NCI-H128 (cell line): Measurements from ENCODE around the gene HPCA.

Source experiments
- DNase-seq: peaks from one replicate; lab custom pipeline; 2025; ENCODE audit not compliant: unreplicated experiment; lab: John Stamatoyannopoulos, UW

HPCA gene

DNA sequence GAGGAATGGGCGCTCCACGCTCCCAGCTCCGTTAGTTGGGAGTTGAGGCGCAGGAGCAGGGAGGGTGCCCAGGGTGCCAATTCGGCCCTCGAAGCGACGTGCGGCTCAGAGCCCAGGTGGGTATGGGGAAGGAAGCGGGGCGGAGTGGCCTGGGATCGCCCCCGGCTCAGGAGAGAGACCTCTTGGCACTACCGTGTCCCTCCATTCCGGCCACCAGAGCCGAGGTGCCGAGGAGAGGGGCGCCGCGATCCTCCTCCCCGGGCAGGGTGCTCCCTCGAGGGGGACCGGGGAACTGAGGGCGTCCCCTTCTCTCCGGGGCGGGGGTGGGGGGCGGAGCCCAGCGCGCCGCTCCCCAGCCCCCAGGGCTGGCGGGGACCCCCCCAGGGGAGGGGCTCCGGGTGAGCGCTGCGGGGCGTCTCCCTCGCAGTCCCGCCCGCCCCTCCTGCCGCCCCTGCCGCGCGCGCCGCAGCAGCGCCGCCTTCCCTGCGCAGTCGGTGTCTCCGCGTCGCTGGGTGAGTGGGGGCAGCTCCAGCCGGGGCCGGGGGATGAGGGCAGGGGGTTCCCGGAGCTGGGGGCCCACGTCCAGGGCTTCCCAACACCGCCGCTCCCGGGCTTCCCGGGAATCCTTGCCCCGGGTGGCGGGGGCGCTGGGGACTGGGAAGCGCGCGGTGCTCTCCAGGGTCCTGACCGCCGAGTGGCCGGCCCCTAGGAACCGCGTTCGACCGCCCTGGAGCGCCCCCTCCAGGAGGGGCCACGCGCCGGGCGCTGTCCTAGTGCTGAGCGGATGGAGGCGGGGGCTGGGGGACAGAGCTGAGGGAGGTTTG is at the start of gene HPCA:
Gene HPCA, plus strand, starts transcription at position 488 of the 824 bp plus-strand sequence. CDS start 2,408 bp downstream, outside the sequence.
- DNase-seq: no peak

DNA sequence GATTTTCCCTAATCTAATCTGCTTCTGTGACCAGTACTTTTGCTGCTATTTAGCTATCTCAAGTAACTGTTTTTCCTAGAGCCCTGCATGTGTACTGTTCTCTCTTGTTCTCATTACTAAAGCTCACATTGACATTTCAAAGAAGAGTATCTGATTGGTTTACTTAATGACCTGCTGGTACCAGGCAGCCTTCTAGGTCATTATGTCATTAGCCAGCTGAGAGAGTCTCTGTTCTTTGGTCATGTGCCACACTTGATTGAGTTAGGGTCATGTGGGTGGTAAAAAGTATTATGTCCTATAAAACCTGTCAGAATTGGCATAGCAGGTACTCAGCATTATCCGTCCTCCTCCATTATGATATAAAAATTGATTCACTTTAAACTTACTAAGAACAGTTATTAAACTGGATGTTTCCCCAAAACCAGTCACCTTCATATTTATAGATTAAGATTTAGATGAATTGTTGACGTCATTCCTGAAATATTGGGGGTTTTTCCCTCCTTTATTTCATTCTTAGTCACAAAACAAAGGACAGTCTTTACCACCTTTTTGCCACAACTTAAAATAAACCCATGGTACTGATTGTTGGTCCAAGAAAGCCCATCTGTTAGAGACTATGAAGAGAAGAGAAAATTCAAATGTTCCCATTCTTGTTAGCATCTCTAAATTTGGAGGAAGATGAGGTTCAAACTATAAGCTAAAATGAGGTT is 37.8 kb upstream of the HPCA start:
- no peak for DNase-seq

DNA sequence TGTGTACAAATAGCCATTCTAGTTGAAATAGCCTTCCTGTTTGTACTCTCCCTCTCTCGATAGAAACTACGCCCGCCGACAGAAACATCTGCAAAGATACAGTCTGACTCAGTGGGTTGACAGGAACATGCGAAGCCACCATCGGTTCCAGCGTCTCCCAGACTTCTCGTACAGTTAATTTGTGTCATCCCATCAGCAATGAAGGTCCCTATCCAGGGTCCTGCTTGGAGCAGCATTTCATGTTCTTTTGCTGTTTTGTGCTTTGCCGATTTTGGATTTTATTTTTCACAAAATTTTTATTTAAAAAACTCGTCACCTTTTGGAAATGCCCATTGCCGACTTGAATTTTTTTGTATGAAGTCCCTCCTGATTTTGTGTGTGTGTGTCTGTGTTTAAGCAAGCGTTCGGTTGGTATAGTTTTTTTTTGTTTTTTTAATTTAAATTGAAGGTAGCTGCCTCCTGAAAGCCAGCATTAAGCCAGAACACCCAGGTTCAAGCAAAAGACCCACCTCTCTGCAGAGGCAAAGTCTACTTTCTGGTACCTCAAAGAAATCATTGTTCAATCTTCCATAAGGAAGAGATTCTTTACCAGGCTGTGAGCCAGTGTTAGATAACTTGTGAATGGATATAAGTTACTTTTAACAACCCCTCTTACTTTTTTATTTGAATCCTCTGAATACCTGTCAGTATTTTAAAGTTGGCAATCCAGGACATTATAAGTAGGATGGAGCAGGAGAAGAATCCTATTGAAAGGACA is 30.3 kb upstream of the HPCA start:
- DNase-seq: no peak

DNA sequence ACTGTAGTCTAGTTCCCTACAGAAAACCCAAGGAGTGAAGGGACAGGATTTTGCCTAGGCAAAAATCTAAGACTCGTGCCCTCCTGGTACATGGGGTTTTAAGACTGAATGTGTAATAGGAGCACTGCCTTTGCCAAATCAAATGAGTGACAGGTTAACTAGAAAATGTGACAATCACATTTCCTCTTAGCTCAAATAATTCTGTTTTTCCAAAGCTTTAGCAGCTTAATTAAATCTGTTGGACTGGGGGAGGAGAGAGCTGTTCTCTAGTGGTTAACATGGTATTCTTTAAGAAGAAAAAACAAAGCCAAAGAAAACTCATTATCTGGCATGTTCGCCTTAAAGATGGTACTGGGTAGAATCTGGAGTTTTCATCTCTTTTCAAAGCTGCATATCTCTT is 28.2 kb upstream of the HPCA start:
- no peak for DNase-seq

DNA sequence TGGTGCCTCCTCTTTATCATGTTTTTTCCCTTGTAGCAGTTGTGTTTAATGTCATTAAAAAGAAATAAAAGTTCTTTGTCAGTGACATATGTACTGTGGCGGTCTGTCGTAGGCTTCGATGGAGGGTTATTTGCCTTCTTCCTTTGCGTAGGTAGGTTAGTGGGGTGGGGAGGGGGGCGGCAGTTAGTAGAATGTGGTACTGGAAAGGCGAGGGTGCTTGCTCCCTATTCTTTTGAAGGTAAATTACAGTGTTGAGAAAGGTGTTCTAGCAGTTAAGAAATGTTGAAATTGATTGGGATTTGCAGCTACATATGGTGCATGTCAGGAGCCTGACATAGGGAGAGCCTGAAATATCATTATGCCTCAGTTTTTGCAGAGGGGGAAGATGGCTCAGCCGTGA is 27.5 kb upstream of the HPCA start:
- no peak for DNase-seq

DNA sequence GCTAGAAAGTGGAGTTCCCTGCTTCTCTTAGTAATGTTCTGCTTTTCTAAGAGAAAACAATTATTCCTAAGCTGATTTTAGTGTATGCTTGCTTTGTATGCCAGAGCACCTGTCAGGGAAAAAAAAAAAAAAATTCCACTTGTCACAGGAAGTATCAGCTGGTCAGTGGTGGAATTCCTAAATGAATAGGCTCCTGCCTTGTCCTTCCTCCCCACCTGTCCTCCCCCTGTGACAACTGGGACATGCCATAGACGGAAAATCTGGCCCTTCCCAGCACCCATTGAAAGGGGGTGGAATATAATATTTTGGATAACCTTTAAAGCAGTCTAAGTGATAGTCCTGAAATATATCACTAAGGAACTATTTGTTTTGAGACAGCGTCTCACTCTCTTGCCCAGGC is 26.4 kb upstream of the HPCA start:
- DNase-seq: no peak

DNA sequence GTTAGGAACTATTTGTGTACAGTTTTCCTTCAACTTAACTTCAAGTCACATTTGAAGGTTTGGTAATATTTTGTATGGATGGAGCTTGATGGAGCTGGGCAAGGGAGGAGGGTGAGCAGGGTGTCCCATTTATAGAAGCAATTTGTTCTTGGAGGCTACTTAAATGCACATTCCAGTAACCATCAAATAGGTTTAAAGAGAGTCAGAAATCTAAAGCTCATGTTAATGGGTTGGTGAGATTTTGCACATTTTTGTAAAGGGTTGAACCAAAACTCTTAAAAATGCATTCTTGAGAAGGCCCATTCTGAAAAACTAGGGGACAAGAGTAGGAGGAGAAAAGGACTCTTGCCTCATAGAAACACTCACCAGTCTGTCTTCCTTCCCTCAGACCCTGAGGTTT is 25.7 kb upstream of the HPCA start:
- DNase-seq: no peak

DNA sequence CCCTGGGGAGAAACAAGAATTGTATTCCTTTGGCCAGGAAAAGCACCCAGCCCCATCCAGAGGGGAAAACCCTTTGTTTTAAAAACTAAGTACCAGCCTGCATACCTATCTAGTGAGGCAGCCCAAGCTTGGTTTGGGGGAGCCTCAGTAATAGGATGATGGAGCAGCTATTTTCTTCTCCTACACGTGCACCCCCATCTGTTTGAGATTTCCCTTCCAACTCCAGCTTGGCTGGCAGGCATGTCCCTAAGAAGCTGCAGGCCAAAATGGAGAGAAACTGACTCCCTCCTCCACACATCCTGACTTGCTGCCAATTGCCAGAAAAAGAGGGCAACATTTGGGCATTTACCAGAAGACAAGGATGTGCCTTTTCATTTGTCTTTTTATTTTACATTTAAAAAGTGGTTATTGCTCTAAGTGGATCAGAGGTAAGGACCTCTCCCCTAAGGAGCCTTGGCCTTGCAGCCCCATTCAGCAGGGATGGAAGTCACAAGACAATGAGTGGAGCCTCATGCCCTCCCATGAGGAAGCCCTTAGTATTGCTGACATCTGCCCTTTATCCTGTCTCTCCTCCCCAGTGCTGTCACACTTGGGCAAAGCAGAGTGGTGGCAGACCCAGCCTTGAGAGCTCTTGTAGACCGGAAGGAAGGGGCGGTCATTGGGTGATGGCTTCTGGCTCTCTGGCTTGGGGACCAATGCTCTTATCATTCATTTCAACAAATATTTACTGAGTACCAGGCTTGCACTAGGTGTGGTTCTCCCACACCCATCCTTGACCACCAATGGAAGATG is 24.2 kb upstream of the HPCA start:
- no peak for DNase-seq

DNA sequence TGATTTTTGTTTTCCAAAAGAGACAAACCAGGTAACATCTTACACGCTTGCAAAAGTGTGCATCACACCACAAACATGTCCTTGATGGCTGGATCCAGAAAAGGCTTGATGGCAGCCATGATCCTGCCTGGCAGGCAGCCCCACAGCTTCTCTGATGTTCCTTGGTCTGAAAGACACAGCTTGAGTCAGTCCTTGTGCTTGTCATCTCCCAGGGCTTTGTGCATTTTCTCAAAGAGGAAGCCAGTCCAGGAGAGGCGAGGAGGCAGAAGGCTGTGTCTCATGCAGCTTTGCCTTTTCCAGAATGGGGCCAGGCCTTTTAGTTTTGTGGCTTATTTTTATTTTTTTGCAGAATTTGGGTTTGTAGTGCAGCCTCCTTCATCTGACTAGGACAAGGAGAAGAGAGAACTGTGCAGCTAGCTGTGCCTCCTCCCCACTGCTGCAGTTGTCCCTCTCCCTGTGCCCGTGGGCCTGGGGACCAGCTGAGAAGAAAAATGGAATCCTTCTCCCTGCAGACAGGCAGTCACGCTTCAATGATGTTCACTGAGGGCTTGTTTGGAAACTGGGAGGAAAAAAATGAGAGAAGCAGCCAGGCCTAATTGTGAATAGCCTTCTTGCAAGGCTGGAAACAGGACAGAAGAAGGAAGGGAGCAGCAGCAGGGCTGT is 22.9 kb upstream of the HPCA start:
- no peak for DNase-seq

DNA sequence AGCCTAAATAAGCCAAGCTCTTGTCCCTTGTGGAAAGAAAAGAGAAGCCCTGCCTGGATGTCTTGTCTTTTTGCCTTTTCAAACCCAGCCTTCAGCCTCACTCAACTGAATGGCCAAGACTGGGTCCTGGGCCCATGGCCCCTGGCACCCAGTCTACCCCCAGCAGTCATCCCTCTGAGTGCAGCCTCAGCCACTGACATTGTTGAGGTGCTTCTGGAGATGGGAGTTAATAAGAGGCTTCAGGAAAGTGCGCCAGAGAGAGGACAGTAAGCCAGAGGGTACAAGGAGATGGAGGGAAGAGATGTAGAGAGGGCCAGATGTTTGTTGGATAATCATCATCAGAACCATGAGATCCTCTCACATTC is 22.4 kb upstream of the HPCA start:
- no peak for DNase-seq

DNA sequence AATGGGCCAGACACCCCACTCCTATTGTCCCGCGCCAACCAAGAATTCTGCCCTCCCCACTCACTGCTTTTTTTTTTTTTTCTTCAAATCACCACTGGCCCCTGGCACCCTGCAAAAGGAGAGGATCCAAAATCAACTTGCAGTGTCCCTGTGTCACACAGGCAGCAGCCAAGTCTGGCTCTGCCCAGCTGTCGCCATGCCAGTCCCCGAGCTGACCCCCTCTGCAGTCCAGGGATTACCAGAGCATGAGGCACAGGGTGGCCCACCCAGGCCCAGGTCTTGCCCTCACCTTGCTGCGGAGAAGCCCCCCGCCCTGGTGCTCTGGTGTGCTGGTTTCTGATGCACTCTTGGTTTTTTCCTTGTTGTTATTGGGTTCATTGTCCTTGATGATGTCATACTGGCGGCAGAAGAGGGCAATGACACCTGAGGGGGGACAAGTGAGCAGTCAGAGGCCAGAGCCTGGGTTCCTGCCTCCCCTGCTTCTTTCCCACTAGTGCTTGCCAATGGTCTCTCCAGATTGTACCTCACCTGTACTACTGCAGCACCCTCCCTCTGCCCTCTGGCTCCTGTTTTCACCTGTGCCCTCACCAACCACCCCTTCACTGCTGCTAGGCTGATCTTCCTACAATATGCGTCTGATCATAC is 21.8 kb upstream of the HPCA start:
- no peak for DNase-seq

DNA sequence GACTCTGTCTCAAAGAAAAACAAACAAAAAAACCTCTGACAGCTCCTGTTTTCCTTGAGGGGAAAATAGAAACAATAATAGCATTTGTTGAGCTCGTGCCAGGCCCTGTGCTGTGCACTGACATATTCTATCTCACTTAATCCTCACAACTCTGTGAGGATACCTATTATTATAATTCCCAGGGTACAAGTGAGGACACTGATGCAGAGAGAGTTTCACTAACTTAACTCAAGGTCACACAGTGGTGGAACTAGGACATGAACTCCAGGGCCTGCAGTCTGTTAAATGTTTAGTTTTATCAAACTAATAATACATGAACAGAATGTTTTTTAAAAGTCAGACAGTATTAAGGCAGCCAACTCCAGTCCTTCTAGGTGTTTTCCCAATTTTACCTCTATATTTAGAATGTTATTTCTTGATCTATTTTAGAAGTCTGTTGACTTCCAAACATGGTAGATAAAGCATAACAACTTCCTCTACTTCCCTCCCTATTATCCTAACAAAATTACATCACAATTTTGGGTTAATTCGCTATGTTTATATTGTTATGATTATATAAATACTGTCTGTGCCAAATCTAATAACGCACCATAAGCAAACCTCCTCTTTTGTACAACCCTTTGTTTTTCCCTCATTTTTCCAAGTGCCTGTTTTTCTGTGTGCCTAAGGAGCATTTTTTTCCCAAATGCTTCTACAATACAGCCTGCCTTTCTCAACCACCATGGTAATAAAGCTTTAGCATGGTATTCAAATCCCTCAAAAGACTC is 20.5 kb upstream of the HPCA start:
- DNase-seq: no peak

DNA sequence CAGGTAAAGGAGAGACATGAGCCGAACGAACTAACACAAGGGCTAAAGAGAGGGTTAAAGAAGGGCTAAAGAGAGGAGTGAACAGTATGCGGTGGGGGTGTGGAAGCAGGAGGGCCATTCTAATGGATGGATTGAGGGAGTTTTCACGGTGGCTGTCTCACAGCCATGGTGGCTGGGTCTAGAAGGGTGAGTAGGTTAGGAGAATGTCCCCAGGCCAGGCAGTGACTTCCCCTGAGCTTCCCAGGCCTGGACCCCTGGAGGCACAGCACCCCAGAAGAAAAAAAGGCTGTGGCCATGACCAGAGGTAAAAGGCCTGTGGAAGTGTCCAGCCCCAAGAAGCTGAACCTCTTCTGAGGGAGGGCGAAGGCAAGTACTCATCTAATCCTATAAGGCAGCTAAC is 19.1 kb upstream of the HPCA start:
- no peak for DNase-seq

DNA sequence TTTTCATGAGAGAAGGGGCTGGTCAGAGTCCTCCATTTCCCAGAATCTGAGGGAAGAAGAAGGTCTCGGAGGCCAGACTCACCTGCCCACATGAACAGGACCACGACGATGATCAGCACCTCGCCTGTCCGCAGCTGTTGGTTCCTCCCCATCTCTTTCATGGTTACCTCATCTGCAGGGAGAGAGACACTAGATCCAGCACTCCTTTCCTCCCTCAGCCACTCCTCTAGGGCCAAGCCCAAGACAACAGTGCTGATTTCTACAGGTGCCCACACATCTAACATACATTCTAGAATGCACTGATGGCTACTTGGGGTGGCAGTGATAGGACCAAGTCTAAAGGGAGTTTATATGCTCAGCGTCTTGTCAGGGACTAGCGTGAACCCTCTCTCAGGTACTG is 18.6 kb upstream of the HPCA start:
- DNase-seq: no peak

DNA sequence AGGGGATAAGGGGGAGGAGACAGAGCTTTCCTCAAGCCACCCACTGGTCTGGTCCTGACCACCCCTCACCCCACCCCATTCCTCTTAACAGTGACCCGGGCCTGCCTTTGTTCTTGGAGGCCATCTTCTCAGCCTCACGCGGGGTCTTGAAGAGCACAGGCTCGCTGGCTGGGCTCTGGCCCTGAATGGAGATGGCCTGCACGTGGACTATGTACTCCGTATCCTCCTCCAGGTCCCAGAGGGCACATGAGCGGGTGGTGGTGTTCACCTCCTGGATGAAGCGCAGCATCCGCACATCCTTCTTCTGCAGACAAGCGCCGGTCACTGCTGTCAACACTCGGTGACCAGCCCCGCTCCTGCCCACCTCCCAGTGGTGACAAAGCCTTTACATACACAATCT is 18.2 kb upstream of the HPCA start:
- no peak for DNase-seq

DNA sequence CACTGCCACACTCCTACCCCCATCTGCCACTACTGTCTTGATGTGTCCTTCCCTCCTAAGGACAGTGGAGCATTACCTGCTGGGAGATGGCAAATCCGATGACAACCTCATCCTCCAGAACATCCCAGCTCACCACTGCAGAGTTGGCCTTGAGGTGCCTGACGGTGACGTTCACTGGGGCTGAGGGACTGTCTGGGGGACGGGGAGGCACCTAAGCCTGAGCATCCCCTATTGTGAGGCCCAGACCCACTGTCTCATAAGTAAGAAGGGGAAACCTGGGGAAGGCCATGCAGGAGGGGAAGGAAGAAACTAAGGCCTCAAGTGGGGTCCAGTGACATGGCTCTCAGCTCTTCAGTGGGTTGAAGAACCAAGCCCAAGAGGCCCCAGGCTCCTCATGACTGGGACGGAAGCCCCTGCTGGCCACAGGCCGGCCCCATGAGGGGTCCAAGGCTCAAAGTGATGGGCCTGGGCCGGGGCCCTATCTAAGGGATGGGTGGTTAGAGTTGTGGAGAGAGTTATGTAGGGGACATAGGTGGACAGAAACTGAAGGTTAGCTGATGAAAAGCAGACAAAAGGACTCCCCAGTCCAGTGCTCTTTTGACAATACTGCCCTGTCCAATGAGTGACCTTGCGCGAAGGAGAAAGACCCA is 17.4 kb upstream of the HPCA start:
- no peak for DNase-seq

DNA sequence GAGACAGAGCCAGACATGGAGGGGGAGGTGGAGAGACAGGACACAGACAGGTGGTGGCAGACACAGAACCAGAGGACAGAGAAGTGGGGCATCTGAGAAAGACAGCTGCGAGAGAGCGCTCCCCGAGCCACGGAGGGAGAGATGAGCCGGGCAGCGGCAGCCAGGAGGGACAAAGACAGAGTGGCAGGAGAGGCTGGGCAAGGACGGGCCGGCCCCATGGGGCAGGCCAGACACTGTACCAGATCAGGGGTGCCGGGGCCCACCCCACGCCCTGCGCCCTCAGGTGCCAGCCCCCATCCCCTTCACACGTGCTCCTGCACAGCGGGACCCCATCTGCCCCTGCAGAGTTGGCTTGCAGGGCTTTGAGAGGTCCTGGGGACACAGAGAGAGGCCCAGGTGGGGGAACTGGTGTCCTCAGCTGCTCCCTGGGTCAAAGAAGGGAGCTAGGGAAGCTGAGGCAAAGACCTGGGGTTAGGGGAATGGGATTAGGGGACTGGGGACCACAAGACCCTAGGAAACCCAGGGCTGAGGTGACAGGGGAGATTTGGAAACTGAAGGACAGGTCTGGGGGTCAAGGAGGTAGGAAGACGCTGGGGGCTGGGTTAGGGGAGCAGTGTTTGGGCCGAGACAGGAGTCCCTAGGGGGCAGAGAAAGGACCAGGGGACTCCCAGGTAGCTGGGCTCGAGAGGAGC is 16.2 kb upstream of the HPCA start:
- no peak for DNase-seq

DNA sequence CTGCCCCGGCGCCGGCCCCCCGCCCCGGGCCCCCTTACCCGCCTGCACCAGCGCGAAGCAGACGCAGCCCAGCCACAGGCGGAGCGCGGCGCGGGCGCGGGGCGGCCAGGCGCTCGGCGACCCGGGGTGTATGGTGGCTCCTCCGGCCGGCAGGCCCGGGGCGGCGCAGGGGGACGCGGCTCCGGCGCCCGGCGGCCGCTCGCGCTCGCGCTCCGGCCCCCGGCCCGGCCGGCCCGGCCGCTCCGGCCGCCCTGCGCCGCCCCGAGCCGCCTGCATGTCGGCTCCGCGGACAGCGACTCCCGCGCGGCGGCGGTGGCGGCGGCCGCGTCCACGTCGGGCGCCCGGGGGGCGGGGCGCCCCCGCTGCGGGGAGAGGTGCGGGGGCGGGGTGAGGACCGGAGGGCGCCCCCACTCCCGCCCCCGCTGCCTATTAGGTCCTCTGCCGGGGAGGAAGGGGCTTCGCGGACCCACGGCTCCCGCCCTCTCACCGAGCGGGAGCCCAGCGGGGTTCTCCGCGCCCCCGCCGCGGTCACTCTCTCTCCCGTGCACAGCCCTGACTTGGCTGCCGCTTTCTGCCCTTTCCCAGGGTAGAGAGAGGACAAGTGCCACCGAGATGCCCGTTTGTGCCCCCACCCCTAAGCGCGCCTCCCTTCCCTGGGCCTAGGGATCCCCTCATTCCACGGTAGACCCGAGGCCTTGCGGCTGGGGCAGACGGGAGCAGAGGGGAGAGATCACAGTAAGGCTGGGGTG is 15.5 kb upstream of the HPCA start, which contains the start of gene FNDC5:
Gene FNDC5, minus strand, starts transcription at position 298 of the 749 bp plus-strand sequence.
- no peak for DNase-seq
